ENCODE measurements around the gene LAMA1.

The LAMA1 gene

GRCh38 chr18:7104649-7105048 lies 12.9 kb downstream of the LAMA1 start:
- DNase-seq: no peak

GRCh38 chr18:7102131-7102530 lies 15.5 kb downstream of the LAMA1 start:
- no peak for DNase-seq

GRCh38 chr18:7096838-7097237 lies 20.8 kb downstream of the LAMA1 start:
- no peak for DNase-seq

- no peak for DNase-seq
Observed at GRCh38 chr18:7094427-7094826, 23.2 kb downstream of the LAMA1 start.

GRCh38 chr18:7090771-7091170 lies 26.8 kb downstream of the LAMA1 start:
- no peak for DNase-seq

GRCh38 chr18:7089369-7089768 lies 28.2 kb downstream of the LAMA1 start:
- no peak for DNase-seq

- no peak for DNase-seq
Observed at GRCh38 chr18:7084080-7085065, 33.2 kb downstream of the LAMA1 start.

GRCh38 chr18:7082671-7083070 lies 34.9 kb downstream of the LAMA1 start:
- DNase-seq: no peak

- no peak for DNase-seq
Observed at GRCh38 chr18:7079231-7079630, 38.4 kb downstream of the LAMA1 start.

GRCh38 chr18:7072593-7072992 lies 45.0 kb downstream of the LAMA1 start:
- no peak for DNase-seq

GRCh38 chr18:7071600-7071999 lies 46.0 kb downstream of the LAMA1 start:
- DNase-seq: no peak

- no peak for DNase-seq
Observed at GRCh38 chr18:7070466-7070865, 47.1 kb downstream of the LAMA1 start.

- no peak for DNase-seq
Observed at GRCh38 chr18:7068871-7069590, 48.6 kb downstream of the LAMA1 start.

GRCh38 chr18:7066965-7067555 lies 50.5 kb downstream of the LAMA1 start:
- DNase-seq: no peak

GRCh38 chr18:7065736-7066135 lies 51.9 kb downstream of the LAMA1 start:
- no peak for DNase-seq

GRCh38 chr18:7064346-7064745 lies 53.3 kb downstream of the LAMA1 start:
- DNase-seq: no peak

GRCh38 chr18:7062811-7063210 lies 54.8 kb downstream of the LAMA1 start:
- no peak for DNase-seq

GRCh38 chr18:7062236-7062635 lies 55.4 kb downstream of the LAMA1 start:
- no peak for DNase-seq

- no peak for DNase-seq
Observed at GRCh38 chr18:7059276-7059675, 58.3 kb downstream of the LAMA1 start.

- no peak for DNase-seq
Observed at GRCh38 chr18:7056026-7056425, 61.6 kb downstream of the LAMA1 start.

- DNase-seq: no peak
Observed at GRCh38 chr18:7049951-7050350, 67.6 kb downstream of the LAMA1 start.

GRCh38 chr18:7048081-7048480 lies 69.5 kb downstream of the LAMA1 start:
- no peak for DNase-seq

GRCh38 chr18:7047336-7047735 lies 70.3 kb downstream of the LAMA1 start:
- no peak for DNase-seq
